Spleen (tissue), 11 donors: Measurements from ENCODE around the gene SRSF9. TPM values are rescaled to one million over a fixed set of nuclear protein-coding genes. Genes with fewer than 3 reads are reported as not detected.

ENCODE experiments used
- DNase-seq: peaks from one replicate; pipeline ENCODE4 v3.0.0-alpha.2; 2020
- H3K27ac ChIP-seq, 8 donors: fragments of 200-600 bp; sonication (generic) in 7 of 8; 1 replicate in 4 of 8; 2 replicates in 4 of 8; pipeline versions ENCODE4 v1.5.0 to v1.8.0; 2016 to 2021; ENCODE audit warnings: inconsistent platforms in 4 of 8, mild to moderate bottlenecking in 4 of 8, moderate library complexity in 1 of 8
- H3K27me3 ChIP-seq, 7 donors: fragments of 200-600 bp; sonication (generic) in 6 of 7; replicated peaks in 1 of 7; 1 replicate in 4 of 7; 2 replicates in 3 of 7; pipeline versions ENCODE4 v1.5.0 to v1.8.0; 2016 to 2021; ENCODE audit warnings: inconsistent platforms in 3 of 7, mild to moderate bottlenecking in 1 of 7
- H3K36me3 ChIP-seq, 6 donors: fragments of 200-600 bp; sonication (generic) in 5 of 6; 1 replicate in 4 of 6; 2 replicates in 2 of 6; pipeline versions ENCODE4 v1.5.0 to v1.8.0; 2016 to 2021; ENCODE audit warnings: inconsistent platforms in 2 of 6
- H3K4me1 ChIP-seq, 6 donors: fragments of 200-600 bp; sonication (generic) in 5 of 6; 1 replicate in 3 of 6; 2 replicates in 3 of 6; pipeline versions ENCODE4 v1.5.0 to v1.8.0; 2016 to 2021; ENCODE audit warnings: inconsistent platforms in 3 of 6
- H3K4me3 ChIP-seq, 8 donors: fragments of 200-600 bp; sonication (generic) in 7 of 8; 1 replicate in 4 of 8; 2 replicates in 4 of 8; pipeline versions ENCODE4 v1.5.0 to v1.8.0; 2016 to 2021; ENCODE audit warnings: inconsistent platforms in 4 of 8, mild to moderate bottlenecking in 4 of 8, moderate library complexity in 2 of 8
- H3K9me3 ChIP-seq, 8 donors: fragments of 200-600 bp; sonication (generic) in 7 of 8; 1 replicate in 4 of 8; 2 replicates in 4 of 8; pipeline versions ENCODE4 v1.5.0 to v1.8.0; 2016 to 2021; ENCODE audit warnings: inconsistent platforms in 4 of 8
- POLR2A ChIP-seq, 3 donors: fragments of 450-650 bp; IDR thresholded peaks; one replicate each; pipeline ENCODE4 v1.5.1; 2017; ENCODE audit warnings: antibody characterized with exemption in 3 of 3, mild to moderate bottlenecking in 1 of 3
- POLR2AphosphoS5 ChIP-seq, 3 donors: sonication (generic); formaldehyde crosslinking; IDR thresholded peaks; one replicate each; pipeline ENCODE4 v1.5.1; 2017; ENCODE audit warnings: antibody characterized with exemption in 3 of 3
- WGBS, 5 donors: extraction: QIAGEN DNeasy Blood & Tissue Kit in 3 of 5; methylation state at CpG; one replicate each; pipeline versions ENCODE4 v1.1.5 to v1.1.7; 2013 to 2018; 5-methylcytosine and 5-hydroxymethylcytosine counted together
- intact Hi-C: fragments of 100-400 bp; cut with DNase I; formaldehyde crosslinking; loops from one replicate; pipeline ENCODE4 v1.15.0; 2023; ENCODE audit warnings: low total_unique reads
- polyA plus RNA-seq, 3 donors: library from polyadenylated mRNA; stranded (reverse); fragments of 200-250 nt; gene quantifications; one replicate each; pipeline ENCODE4 v1.2.1, GENCODE V29; 2013
- total RNA-seq, 7 donors: library from RNA; depleted of rRNA in 3 of 7; stranded (reverse); fragments of >200 nt in 3 of 7; fragmentation: NEBNext Ultra II Directional in 4 of 7; extraction: Animal tissue kit (Norgen Biotek cat#: 25700) in 4 of 7; gene quantifications; one replicate each; pipeline versions ENCODE4 v1.1.0 to v1.2.1, GENCODE V29; 2016 to 2021
- TF ChIP-seq, protein P1 (sequence below), 11 experiments: fragments of 200-600 bp in 7 of 11; fragments of 450-650 bp in 4 of 11; sonication (generic) in 4 of 11; IDR thresholded peaks in 8 of 11; conservative IDR thresholded peaks in 3 of 11; 1 replicate in 7 of 11; 2 replicates in 4 of 11; pipeline versions ENCODE4 v1.4.0 to v1.8.0; 2016 to 2021; ENCODE audit warnings: antibody characterized with exemption in 11 of 11, inconsistent platforms in 4 of 11, mild to moderate bottlenecking in 1 of 11
- donor health status: healthy with polysubstance abuse.
- donor health status: DM: no; HTN: no; CAD: no; lungs with moderate emphysema.
- donor health status: DM: no; HTN: no; CAD: no.
- donor health status: Bipolar disorder and iron deficiency.
- donor health status: healthy.
- donor health status: DM: no; HTN: no; CAD: no.
- donor health status: DM: yes; HTN: yes; CAD: no.

The SRSF9 gene
- total and polyA plus RNA-seq, 10 donors = 107 to 166 (median 143) TPM

DNA sequence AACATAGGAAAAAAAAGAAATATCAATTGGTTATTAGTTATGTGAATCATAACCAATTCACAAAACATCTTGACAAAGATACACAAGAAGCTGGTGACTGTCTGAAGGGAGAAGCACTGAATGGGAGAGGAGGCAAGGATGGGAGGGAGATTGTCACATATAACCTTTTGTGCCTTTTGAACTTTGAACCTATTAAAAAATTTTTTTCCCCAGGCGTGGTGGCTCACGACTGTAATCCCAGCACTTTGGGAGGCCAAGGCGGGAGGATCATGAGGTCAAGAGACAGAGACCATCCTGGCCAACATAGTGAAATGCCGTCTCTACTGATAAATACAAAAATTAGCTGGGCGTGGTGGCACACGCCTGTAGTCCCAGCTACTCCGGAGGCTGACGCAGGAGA lies 39.0 kb upstream of the SRSF9 start:
- WGBS, 5 donors = 91 to 98% (median 95%) methylated on average over 8 of the region's 8 CpGs
- Histone ChIP-seq H3K27ac (no peak overlapping the region), H3K4me3 (no peak overlapping the region), H3K36me3 (peaks cover 0 to 100% (median 51%) of the 10 kb centered on the region in 6 donors), H3K4me1 (no peaks in the 10 kb centered on the region), H3K9me3 (no peaks in the 10 kb centered on the region), H3K27me3 (no peaks in the 10 kb centered on the region)
- no peak for DNase-seq
- TF ChIP-seq, protein P1, sequence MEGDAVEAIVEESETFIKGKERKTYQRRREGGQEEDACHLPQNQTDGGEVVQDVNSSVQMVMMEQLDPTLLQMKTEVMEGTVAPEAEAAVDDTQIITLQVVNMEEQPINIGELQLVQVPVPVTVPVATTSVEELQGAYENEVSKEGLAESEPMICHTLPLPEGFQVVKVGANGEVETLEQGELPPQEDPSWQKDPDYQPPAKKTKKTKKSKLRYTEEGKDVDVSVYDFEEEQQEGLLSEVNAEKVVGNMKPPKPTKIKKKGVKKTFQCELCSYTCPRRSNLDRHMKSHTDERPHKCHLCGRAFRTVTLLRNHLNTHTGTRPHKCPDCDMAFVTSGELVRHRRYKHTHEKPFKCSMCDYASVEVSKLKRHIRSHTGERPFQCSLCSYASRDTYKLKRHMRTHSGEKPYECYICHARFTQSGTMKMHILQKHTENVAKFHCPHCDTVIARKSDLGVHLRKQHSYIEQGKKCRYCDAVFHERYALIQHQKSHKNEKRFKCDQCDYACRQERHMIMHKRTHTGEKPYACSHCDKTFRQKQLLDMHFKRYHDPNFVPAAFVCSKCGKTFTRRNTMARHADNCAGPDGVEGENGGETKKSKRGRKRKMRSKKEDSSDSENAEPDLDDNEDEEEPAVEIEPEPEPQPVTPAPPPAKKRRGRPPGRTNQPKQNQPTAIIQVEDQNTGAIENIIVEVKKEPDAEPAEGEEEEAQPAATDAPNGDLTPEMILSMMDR (IDR thresholded peaks at IDR 0.05 in 8 of 11, conservative IDR thresholded peaks at IDR 0.05 in 3 of 11) = no peak
- TF ChIP-seq POLR2A (IDR thresholded peaks at IDR 0.05) (no peak), POLR2AphosphoS5 (IDR thresholded peaks at IDR 0.05) (no peak)
- intact Hi-C loops = no loop called here

DNA sequence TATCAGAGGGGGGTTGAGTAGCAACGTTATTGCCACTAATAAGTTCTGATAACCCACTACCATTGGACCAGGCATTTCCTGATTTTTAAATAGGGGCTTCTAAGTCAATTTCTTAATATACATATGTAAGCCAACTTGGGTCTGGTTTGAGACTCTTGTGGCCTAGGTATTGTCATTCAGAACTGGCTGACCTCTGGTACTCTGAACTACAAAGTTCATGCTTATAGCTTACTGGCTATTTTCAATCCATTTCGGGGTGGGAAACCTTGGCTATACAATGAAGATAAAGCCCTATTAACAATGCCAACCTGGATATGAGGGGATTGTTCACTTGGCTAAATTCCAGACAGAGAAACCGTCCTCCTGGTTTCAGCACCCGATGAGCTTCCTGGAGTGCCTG lies 35.0 kb upstream of the SRSF9 start:
- H3K4me1 ChIP-seq = no peaks in the 10 kb centered on the region
- WGBS, 5 donors = 87 to 94% (median 89%) methylated on average over 4 of the region's 4 CpGs
- H3K36me3 ChIP-seq = peaks cover 0 to 99% (median 52%) of the 10 kb centered on the region in 6 donors
- no peak for DNase-seq
- H3K9me3 ChIP-seq = no peaks in the 10 kb centered on the region
- H3K27ac ChIP-seq = no peak overlapping the region
- TF ChIP-seq POLR2AphosphoS5 (IDR thresholded peaks at IDR 0.05) (no peak), POLR2A (IDR thresholded peaks at IDR 0.05) (no peak)
- TF ChIP-seq, protein P1 (IDR thresholded peaks at IDR 0.05 in 8 of 11, conservative IDR thresholded peaks at IDR 0.05 in 3 of 11) = no peak
- no peak overlapping the region for H3K4me3 ChIP-seq
- no peaks in the 10 kb centered on the region for H3K27me3 ChIP-seq
- intact Hi-C loops = no loop called here

DNA sequence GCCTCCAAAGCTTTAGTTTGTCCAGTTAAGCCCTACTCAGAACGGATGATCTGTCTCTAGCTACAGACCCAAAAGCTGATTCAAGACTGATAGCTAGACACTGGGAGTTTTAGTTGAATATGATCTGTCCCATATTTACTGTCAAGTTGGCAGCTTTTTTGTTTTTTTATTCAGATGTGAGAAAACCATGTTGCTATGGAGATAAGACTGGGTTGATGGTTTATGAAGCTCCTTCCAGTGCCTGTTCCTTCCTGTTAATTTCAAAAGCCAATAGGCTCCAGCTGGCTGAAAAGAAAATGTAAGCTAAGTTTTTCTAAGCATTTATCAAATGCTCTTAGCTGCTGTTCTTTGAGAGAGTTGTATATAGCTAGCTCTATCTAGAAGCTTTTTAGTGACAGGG lies 31.0 kb upstream of the SRSF9 start:
- 81 to 90% (median 89%) methylated on average over 1 of the region's 1 CpG for WGBS, 5 donors
- H3K9me3 ChIP-seq = no peaks in the 10 kb centered on the region
- no peak for DNase-seq
- intact Hi-C loops = no loop called here
- no peak overlapping the region for H3K27ac ChIP-seq
- no peak overlapping the region for H3K4me3 ChIP-seq
- H3K36me3 ChIP-seq = peaks cover 0 to 77% (median 37%) of the 10 kb centered on the region in 6 donors
- no peaks in the 10 kb centered on the region for H3K27me3 ChIP-seq
- TF ChIP-seq POLR2A (IDR thresholded peaks at IDR 0.05) = no peak
- peaks cover 9 to 28% (median 19%) of the 10 kb centered on the region in 6 donors for H3K4me1 ChIP-seq

DNA sequence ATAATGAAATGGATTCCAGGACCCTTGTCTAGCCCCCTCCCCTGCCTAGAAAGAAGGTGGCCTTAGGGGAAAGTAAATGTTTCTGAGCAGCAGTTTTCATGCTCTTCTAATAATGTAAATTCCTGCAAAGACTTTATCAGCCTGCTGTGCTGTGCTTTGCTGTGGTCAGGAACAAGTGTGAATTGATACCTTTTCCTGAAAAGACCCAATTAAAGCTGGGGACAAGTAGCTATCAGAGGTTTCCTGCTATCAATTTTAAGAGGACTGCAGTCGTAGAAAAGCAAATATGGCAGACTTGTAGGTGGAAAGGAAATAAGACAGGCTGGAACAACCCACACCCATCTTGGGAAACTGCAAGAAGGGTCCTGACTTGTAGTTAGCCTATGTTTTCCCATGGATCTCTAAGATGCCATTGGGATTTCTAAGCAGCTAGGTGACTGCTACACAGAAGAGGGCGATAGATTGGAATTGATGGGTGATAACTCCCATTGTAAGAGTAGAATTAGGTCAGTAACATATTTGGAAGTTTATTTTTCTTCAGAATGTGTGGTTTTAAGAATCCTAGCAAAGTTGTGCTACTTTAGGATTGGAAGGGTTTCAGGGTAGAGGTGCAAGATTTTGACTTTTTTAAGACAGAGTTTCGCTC lies 29.4 kb upstream of the SRSF9 start:
- peaks cover 13 to 40% (median 26%) of the 10 kb centered on the region in 6 donors for H3K4me1 ChIP-seq
- TF ChIP-seq, protein P1 (IDR thresholded peaks at IDR 0.05 in 8 of 11, conservative IDR thresholded peaks at IDR 0.05 in 3 of 11) = no peak
- TF ChIP-seq POLR2AphosphoS5 (IDR thresholded peaks at IDR 0.05) (no peak), POLR2A (IDR thresholded peaks at IDR 0.05) (no peak)
- no peaks in the 10 kb centered on the region for H3K9me3 ChIP-seq
- H3K36me3 ChIP-seq = peaks cover 0 to 62% (median 35%) of the 10 kb centered on the region in 6 donors
- no peaks in the 10 kb centered on the region for H3K27me3 ChIP-seq
- intact Hi-C loops = no loop called here
- DNase-seq = no peak
- 76 to 90% (median 84%) methylated on average over 3 of the region's 3 CpGs for WGBS, 5 donors
- H3K27ac ChIP-seq = peak overlapping the region in 1 of 8 donors; percentile 7
- no peak overlapping the region for H3K4me3 ChIP-seq
